HepG2 (cell line): ENCODE measurements around the gene WFDC10B. TPM values are rescaled to one million over a fixed set of nuclear protein-coding genes. Genes with fewer than 3 reads are reported as not detected.

Experiments
- ATAC-seq: fragments of 200-7000 bp; cut with Tn5 transposase; 3 replicates; pipeline ENCODE4 v1.9.1; 2020; ENCODE audit warnings: mild to moderate bottlenecking, moderate library complexity
- BruUV-seq: library from RNA; stranded (reverse); fragments of 400-500 nt; replicated peaks from 2 replicates; lab custom pipeline; 2021; lab: Mats Ljungman, UMichigan
- CTCF ChIA-PET: fragments of 300-600 bp; formaldehyde crosslinking; extraction: SDS; loops from one replicate; lab custom pipeline; 2021; ENCODE audit warnings: low total read pairs, inconsistent platforms, low intra/inter-chr PET ratio; lab: Yijun Ruan, JAX
- POLR2A ChIA-PET: fragments of 350-600 bp; sonication (Branson Sonifier 250); formaldehyde crosslinking; loops from one replicate; lab custom pipeline; 2020; ENCODE audit warnings: antibody characterized with exemption, inconsistent platforms; lab: Yijun Ruan, JAX
- DNase-seq: peaks from one replicate; pipeline ENCODE4 v3.0.0-alpha.2; 2015; ENCODE audit warnings: low spot score
- FAIRE-seq: peaks from 3 replicates; lab custom pipeline; 2011; peaks lifted over from hg19 to GRCh38; lab: Jason Lieb, UNC
- H2AFZ ChIP-seq: one replicate; pipeline ENCODE4 v1.6.1; 2011; ENCODE audit warnings: low read length, inconsistent platforms
- H3K27ac ChIP-seq: fragments of 300-600 bp; 3 replicates; pipeline ENCODE4 v1.8.0; 2011; ENCODE audit warnings: mixed run types, mild to moderate bottlenecking, mixed read lengths, low read length, inconsistent platforms; ENCODE audit not compliant: insufficient read depth; ENCODE audit errors: extremely low read length
- H3K27me3 ChIP-seq, 2 experiments: fragments of 200-600 bp in 1 of 2; 2 replicates in 1 of 2; 3 replicates in 1 of 2; pipeline versions ENCODE4 v1.6.0 to v1.8.0; 2011; ENCODE audit warnings: low read length in 2 of 2, mild to moderate bottlenecking in 2 of 2, moderate library complexity in 2 of 2, inconsistent platforms in 1 of 2; ENCODE audit not compliant: insufficient read depth in 2 of 2, control insufficient read depth in 1 of 2
- H3K36me3 ChIP-seq, 2 experiments: fragments of 200-600 bp in 1 of 2; replicated peaks in 1 of 2; 2 replicates in 1 of 2; 3 replicates in 1 of 2; pipeline versions ENCODE4 v1.5.1 to v1.8.0; 2011; ENCODE audit warnings: low read length in 2 of 2, inconsistent platforms in 1 of 2; ENCODE audit not compliant: insufficient read depth in 2 of 2, control insufficient read depth in 1 of 2
- H3K4me1 ChIP-seq: 2 replicates; pipeline ENCODE4 v1.5.1; 2012; ENCODE audit warnings: low read length, inconsistent platforms; ENCODE audit not compliant: insufficient read depth
- H3K4me2 ChIP-seq: 2 replicates; pipeline ENCODE4 v1.6.0; 2011; ENCODE audit warnings: low read depth, low read length, inconsistent platforms
- H3K4me3 ChIP-seq, 3 experiments: fragments of 200-600 bp in 1 of 3; sonication (generic), shearing (Covaris generic) in 1 of 3; replicated peaks in 1 of 3; 2 replicates each; pipeline ENCODE4 v1.5.1; 2011 to 2016; ENCODE audit warnings: low read length in 3 of 3, inconsistent platforms in 2 of 3, low read depth in 2 of 3, mild to moderate bottlenecking in 2 of 3, control low read depth in 1 of 3, mixed read lengths in 1 of 3; ENCODE audit not compliant: insufficient read depth in 1 of 3
- H3K79me2 ChIP-seq: one replicate; pipeline ENCODE4 v1.6.1; 2011; ENCODE audit warnings: low read length, inconsistent platforms; ENCODE audit not compliant: insufficient read depth
- H3K9ac ChIP-seq: 2 replicates; pipeline ENCODE4 v1.6.0; 2011; ENCODE audit warnings: mild to moderate bottlenecking, low read depth, low read length, inconsistent platforms; ENCODE audit not compliant: insufficient read depth
- H3K9me3 ChIP-seq: 2 replicates; pipeline ENCODE4 v1.5.1; 2012; ENCODE audit warnings: mild to moderate bottlenecking, low read length
- H4K20me1 ChIP-seq: 2 replicates; pipeline ENCODE4 v1.6.0; 2011; ENCODE audit warnings: inconsistent platforms, mild to moderate bottlenecking, low read length, moderate library complexity; ENCODE audit not compliant: insufficient read depth
- HOMEZ ChIP-seq: IDR thresholded peaks from 2 replicates; pipeline ENCODE4 v1.6.1; 2016; ENCODE audit warnings: low read depth
- MBNL3 ChIP-seq: fragments of 250-450 bp; sonication (Bioruptor Pico); conservative IDR thresholded peaks from 2 replicates; pipeline ENCODE4 v1.8.0; 2022; ENCODE audit warnings: mild to moderate bottlenecking, inconsistent platforms
- RBAK ChIP-seq: sonication (generic); formaldehyde crosslinking; IDR thresholded peaks from 2 replicates; pipeline ENCODE4 v1.5.1; 2020; ENCODE audit warnings: mild to moderate bottlenecking, missing genetic modification reagents
- REST ChIP-seq, 2 experiments: IDR thresholded peaks; 2 replicates each; pipeline ENCODE4 v1.6.1; 2011 to 2012; ENCODE audit warnings: low read length in 2 of 2, borderline replicate concordance in 1 of 2, low read depth in 1 of 2, mild to moderate bottlenecking in 1 of 2, moderate library complexity in 1 of 2
- SOX5 ChIP-seq: IDR thresholded peaks from 2 replicates; pipeline ENCODE4 v1.6.1; 2016; ENCODE audit warnings: borderline replicate concordance
- TCF7L2 ChIP-seq: IDR thresholded peaks from 2 replicates; pipeline ENCODE4 v1.6.1; 2011; ENCODE audit warnings: mild to moderate bottlenecking, low read depth, low read length, moderate library complexity
- ZBTB25 ChIP-seq: IDR thresholded peaks from 2 replicates; pipeline ENCODE4 v1.6.1; 2018; ENCODE audit warnings: missing genetic modification reagents
- ZBTB46 ChIP-seq: sonication (generic); formaldehyde crosslinking; IDR thresholded peaks from 2 replicates; pipeline ENCODE4 v1.4.0; 2020; ENCODE audit warnings: mild to moderate bottlenecking, missing genetic modification reagents, borderline replicate concordance
- ZNF124 ChIP-seq: sonication (generic); formaldehyde crosslinking; IDR thresholded peaks from 2 replicates; pipeline ENCODE4 v1.4.0; 2020; ENCODE audit warnings: missing genetic modification reagents
- ZNF230 ChIP-seq: sonication (generic); formaldehyde crosslinking; IDR thresholded peaks from 2 replicates; pipeline ENCODE4 v1.4.0; 2020; ENCODE audit warnings: mild to moderate bottlenecking, missing genetic modification reagents
- ZNF441 ChIP-seq: sonication (generic); formaldehyde crosslinking; IDR thresholded peaks from 2 replicates; pipeline ENCODE4 v1.7.0; 2021; ENCODE audit warnings: missing genetic modification reagents, borderline replicate concordance
- ZNF639 ChIP-seq: conservative IDR thresholded peaks from 2 replicates; pipeline ENCODE4 v1.6.1; 2018; ENCODE audit warnings: missing genetic modification reagents
- ZNF788 ChIP-seq: sonication (generic); formaldehyde crosslinking; IDR thresholded peaks from 2 replicates; pipeline ENCODE4 v1.5.0; 2020; ENCODE audit warnings: mild to moderate bottlenecking, missing genetic modification reagents, borderline replicate concordance
- WGBS: methylation state at CpG from one replicate; pipeline ENCODE4 v1.1.6; 2017; ENCODE audit warnings: low lambda C conversion rate; 5-methylcytosine and 5-hydroxymethylcytosine counted together
- in situ Hi-C: cut with HindIII; loops from 2 replicates; pipeline ENCODE4 v1.10.0; 2017; ENCODE audit warnings: low pct_unique_long_range_greater_than_20kb; ENCODE audit not compliant: extremely low pct_ligation_motif_present
- intact Hi-C: fragments of 100-400 bp; cut with micrococcal nuclease; formaldehyde crosslinking; loops from one replicate; pipeline ENCODE4 v1.10.0; 2022; ENCODE audit not compliant: unreplicated experiment
- polyA plus RNA-seq, 8 experiments: library from polyadenylated mRNA; depleted of rRNA in 3 of 8; stranded (reverse) in 7 of 8; unstranded in 1 of 8; fragments of >200 nt; fragmentation: Illumina TruSeq in 4 of 8; extraction: Trizol in 4 of 8; gene quantifications; 2 replicates each; pipeline versions ENCODE4 v1.2.1 to v1.2.3, GENCODE V29; 2011 to 2016; ENCODE audit warnings: low read depth in 4 of 8, missing spikeins in 1 of 8, mixed read lengths in 1 of 8; ENCODE audit not compliant: insufficient read depth in 1 of 8
- total RNA-seq, 5 experiments: library from RNA; depleted of rRNA; stranded (reverse); fragments of >200 nt; fragmentation: Illumina TruSeq; extraction: Trizol; gene quantifications; 2 replicates each; pipeline ENCODE4 v1.2.3, GENCODE V29; 2016; ENCODE audit warnings: low read depth in 1 of 5

Gene WFDC10B
- total and polyA plus RNA-seq, 2 of the 13 experiments (the other 11 are each of a cell fraction or from before 2014, with no cell fraction given) = 0.24 TPM; not detected in 1

- no peak for DNase-seq
- no TSS peak for BruUV-seq
- Histone ChIP-seq H3K9ac (no peak overlapping the region), H3K4me2 (no peak overlapping the region), H2AFZ (no peak overlapping the region), H3K27me3 (no peaks in the 10 kb centered on the region), H3K9me3 (no peaks in the 10 kb centered on the region), H4K20me1 (no peaks in the 10 kb centered on the region), H3K27ac (no peak overlapping the region)
- no peak for FAIRE-seq
- POLR2A ChIA-PET = no interaction called here
- in situ Hi-C loops = no loop called here
- intact Hi-C loops = no loop called here
- 0% methylated on average over 1 of the region's 1 CpG for WGBS
- TF ChIP-seq HOMEZ (no peak), ZNF639 (CRISPR knock-in tag) (no peak), ZNF441 (CRISPR knock-in tag) (no peak), RBAK (CRISPR knock-in tag) (no peak), MBNL3 (CRISPR knock-in tag) (no peak), ZNF124 (CRISPR knock-in tag) (no peak), SOX5 (no peak), ZBTB25 (CRISPR knock-in tag) (no peak), ZNF788 (CRISPR knock-in tag) (no peak), ZNF230 (CRISPR knock-in tag) (no peak), ZBTB46 (CRISPR knock-in tag) (no peak), REST (IDR thresholded peaks at IDR 0.05; ENCODE audit: borderline replicate concordance in 1 of 2, low read depth in 1 of 2, low read length in 2 of 2) (no peak), TCF7L2 (no peak)
- TF ChIP-seq, all 625 proteins: peak for 0
- no peak overlapping the region for H3K4me3 ChIP-seq
- H3K4me1 ChIP-seq = no peaks in the 10 kb centered on the region
- H3K36me3 ChIP-seq = no peaks in the 10 kb centered on the region
- H3K79me2 ChIP-seq = no peaks in the 10 kb centered on the region
- CTCF ChIA-PET = no interaction called here
- ATAC-seq = no peak
These were observed 68.3 kb downstream of the WFDC10B start for GRCh38 chr20:45636513-45636912.
